Measurements from ENCODE around the gene DNMBP. TPM values are rescaled to one million over a fixed set of nuclear protein-coding genes. Genes with fewer than 3 reads are reported as not detected.
"Not testable (repeated sequence)": the region's sequence is repeated elsewhere in the genome, so short reads cannot be mapped to it uniquely, and the experiment has no call there.

The DNMBP gene
- total and polyA plus RNA-seq, 5 experiments from 2014 or later: 0.59 to 6.5 (median 1.6) TPM

DNA sequence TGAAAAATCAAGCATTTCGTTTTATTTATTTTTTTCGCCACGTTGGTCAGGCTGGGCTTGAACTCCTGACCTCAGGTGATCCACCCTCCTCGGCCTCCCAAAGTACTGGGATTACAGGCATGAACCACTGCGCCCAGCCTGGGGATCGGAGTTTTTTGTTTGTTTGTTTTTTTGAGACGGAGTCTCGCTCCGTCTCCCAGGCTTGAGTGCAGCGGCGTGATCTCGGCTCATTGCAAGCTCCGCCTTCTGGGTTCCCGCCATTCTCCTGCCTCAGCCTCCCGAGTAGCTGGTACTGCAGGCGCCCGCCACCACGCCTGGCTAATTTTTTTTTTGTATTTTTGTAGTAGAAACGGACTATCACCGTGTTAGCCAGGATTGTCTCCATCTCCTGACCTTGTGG is 2.2 kb upstream of the DNMBP start:
- H3K4me3 Mint-ChIP-seq, H3K27me3 Mint-ChIP-seq, ATAC-seq, H3K36me3 Mint-ChIP-seq, H3K9me3 Mint-ChIP-seq, POLR2A ChIA-PET, H3K27ac Mint-ChIP-seq, DNase-seq: not testable (repeated sequence)
- peaks cover 11 to 46% (median 28%) of the 10 kb centered on the region in 4 donors for H3K4me1 Mint-ChIP-seq

DNA sequence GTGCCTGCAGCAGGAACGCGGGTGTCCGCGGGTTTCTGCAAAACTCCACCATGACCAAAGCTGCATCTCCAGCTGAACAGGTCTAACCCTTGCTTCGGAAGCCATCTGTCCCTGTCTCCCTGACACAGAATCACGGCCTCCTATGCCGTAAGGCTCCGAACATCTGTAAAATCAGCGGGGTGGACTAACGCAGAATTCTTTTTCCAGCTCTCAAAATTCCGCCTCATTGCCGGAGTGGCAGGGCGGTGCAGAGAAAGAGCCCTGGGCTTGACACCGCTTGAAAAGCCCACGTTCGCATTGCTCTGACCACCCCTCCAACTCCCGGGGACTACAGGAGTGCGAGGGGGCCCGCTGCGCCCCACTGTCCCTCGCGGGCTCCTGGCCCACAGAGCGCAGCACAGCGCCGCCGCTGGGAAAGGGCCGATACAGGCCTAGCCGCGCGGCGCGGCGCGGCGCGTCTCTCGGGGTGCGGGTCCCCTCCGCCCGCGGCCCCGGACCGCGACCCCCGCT is 409 bp downstream of the DNMBP start:
- Mint-ChIP-seq H3K36me3 (no peaks in the 10 kb centered on the region), H3K9me3 (no peaks in the 10 kb centered on the region), H3K4me3 (peak overlapping the region; percentile 79 to 91 (median 85)), H3K4me1 (peaks cover 13 to 65% (median 42%) of the 10 kb centered on the region in 4 donors), H3K27me3 (no peaks in the 10 kb centered on the region), H3K27ac (peak overlapping the region in 7 of 10 donors; percentile 16 to 68 (median 47))
- ATAC-seq (peak; percentile 84), DNase-seq (no peak)
- POLR2A ChIA-PET: interaction anchor here (1.7 kb wide), 1 partner anchor 163 kb away, joined by 16 read pairs; no protein-coding TSS in a partner anchor

DNA sequence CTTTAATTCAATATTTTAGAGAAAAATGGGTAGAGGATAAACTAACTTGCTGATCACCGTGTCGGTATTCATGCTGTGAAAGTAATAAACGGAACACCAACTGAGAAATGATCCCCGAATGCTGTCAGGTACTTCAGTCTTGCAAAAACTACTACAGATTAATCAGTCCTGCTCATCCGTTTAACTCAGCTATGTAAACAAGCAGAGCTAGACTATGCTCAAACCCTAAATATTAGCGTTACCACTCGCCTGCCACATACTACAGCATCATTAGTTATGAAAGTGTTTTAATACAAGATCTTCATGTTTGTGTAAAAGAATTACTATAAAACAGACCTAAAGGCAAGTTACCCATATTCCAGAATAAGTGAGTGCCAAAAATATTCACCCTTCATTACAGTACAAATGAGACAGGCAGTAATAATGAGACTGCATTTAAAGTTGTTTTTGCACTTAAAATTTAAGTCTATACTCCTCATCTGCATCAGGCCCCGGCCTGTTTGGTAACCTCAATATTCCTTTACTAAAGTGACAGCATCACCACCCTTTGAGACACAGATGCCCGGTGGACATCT is 952 bp downstream of the DNMBP start:
- no peaks in the 10 kb centered on the region for H3K36me3 Mint-ChIP-seq
- peaks cover 13 to 59% (median 42%) of the 10 kb centered on the region in 4 donors for H3K4me1 Mint-ChIP-seq
- peak overlapping the region in 6 of 10 donors; percentile 27 to 68 (median 50) for H3K27ac Mint-ChIP-seq
- ATAC-seq (no peak), DNase-seq (peak in 1 of 10 donors; percentile 1)
- H3K4me3 Mint-ChIP-seq: peak overlapping the region; percentile 79 to 91 (median 85)
- POLR2A ChIA-PET: interaction anchor here (1.7 kb wide), 1 partner anchor 163 kb away, joined by 16 read pairs; no protein-coding TSS in a partner anchor
- H3K9me3 Mint-ChIP-seq: no peaks in the 10 kb centered on the region
- no peaks in the 10 kb centered on the region for H3K27me3 Mint-ChIP-seq

DNA sequence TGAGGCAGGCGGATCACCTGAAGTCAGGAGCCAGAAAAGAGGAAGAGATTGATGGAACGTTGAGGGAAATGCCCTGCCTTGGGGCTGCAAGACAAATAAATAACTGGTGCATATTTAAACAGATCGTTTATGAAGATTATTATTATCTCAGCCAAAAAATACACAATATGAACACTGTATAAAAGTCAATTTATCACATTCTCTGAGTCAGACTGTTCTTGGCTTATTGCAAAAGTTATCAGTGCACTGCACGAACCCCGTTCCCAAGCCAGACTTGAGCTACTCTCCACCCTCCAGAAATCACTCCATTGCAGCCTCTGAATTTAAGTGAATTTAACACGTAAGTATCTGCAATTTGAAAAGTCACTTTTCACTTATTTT is 1.6 kb downstream of the DNMBP start:
- H3K4me3 Mint-ChIP-seq: peak overlapping the region; percentile 34 to 91 (median 75)
- H3K36me3 Mint-ChIP-seq: no peaks in the 10 kb centered on the region
- H3K27ac Mint-ChIP-seq: peak overlapping the region in 3 of 10 donors; percentile 33 to 53 (median 43)
- POLR2A ChIA-PET: no interaction called here
- peaks cover 13 to 56% (median 42%) of the 10 kb centered on the region in 4 donors for H3K4me1 Mint-ChIP-seq
- H3K9me3 Mint-ChIP-seq: no peaks in the 10 kb centered on the region
- DNase-seq (no peak), ATAC-seq (no peak)
- no peaks in the 10 kb centered on the region for H3K27me3 Mint-ChIP-seq

DNA sequence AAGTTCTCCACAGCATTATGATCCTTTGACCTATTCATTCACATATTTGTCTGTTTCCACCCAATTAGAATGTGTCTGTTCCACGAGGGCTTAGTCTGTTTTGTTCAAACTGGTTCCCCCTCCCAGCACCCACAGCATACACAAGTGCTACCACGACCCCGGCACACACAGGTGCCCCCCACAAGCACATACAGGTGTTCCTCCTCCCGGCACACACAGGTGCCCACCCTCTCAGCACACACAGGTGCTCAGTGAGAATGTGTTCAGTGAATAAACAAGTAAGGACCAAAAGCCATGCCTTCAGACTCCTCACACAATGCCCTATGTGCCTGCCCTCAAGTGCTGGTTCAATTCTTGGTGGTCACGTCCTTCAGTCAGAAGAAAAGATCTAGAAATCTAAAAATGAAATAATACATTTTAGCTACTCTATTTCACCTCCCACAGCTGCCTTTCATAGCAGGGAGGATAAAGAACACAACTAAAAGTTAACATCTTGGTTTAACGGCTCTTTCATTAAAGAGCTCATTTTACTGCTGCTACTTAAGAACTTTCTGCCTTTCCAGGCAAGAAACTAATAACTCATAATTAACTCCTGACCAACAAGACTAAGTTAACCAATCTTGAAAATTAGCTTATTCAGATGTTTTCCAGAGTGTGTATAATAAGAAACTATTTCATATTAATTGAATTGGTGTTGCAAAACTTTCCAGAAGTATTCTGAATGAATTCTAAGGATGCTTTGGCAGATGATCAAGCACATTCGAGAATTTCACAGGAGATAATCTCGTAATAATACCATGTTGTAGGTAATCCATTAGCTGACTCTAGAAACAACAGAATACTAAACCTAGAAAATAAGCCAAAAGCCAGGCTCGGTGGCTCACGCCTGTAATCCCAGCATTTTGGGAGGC is 2.3 kb downstream of the DNMBP start:
- Mint-ChIP-seq H3K36me3 (no peaks in the 10 kb centered on the region), H3K9me3 (no peaks in the 10 kb centered on the region), H3K4me3 (peak overlapping the region; percentile 12 to 91 (median 62)), H3K4me1 (peaks cover 13 to 55% (median 42%) of the 10 kb centered on the region in 4 donors), H3K27ac (peak overlapping the region in 6 of 10 donors; percentile 1 to 58 (median 38)), H3K27me3 (no peaks in the 10 kb centered on the region)
- ATAC-seq (no peak), DNase-seq (no peak)
- POLR2A ChIA-PET: no interaction called here

DNA sequence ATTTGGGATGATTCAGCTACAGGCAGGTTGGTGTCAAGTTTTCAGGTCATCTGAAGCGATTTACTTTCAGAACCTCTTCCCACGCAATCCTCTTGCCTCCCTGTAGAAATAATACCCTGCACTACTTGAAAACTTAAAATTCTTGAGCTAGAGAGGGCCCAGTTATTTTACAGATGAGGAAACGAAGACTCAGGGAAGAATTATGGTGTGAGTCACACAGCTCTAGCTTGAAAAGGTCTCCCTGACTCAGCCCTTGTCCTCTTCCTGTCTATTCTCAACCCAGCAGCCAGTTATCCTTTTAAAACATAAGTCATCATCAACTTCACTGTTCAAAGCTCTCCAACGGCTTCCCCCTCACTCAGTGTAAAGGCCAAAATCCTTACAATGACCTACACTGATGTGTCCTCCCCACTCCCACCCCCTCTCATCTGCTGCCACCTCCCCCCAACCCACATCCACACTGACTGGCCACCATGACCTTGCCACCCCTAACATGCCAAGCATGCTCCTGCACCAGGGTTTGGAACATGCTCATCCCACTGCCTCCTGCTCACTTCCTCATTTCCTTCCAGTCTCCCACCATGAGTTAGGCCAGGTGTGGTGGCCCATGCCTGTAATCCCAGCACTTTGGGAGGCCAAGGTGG is 3.4 kb downstream of the DNMBP start:
- H3K4me3 Mint-ChIP-seq: peak overlapping the region in 2 of 10 donors; percentile 4 to 63
- POLR2A ChIA-PET: no interaction called here
- peaks cover 0 to 3% (median 3%) of the 10 kb centered on the region in 3 donors for H3K36me3 Mint-ChIP-seq
- DNase-seq (peak in 1 of 10 donors; percentile 13), ATAC-seq (no peak)
- H3K27ac Mint-ChIP-seq: peak overlapping the region in 3 of 10 donors; percentile 26 to 87 (median 32)
- H3K27me3 Mint-ChIP-seq: no peaks in the 10 kb centered on the region
- H3K4me1 Mint-ChIP-seq: peaks cover 13 to 55% (median 42%) of the 10 kb centered on the region in 4 donors
- H3K9me3 Mint-ChIP-seq: no peaks in the 10 kb centered on the region

DNA sequence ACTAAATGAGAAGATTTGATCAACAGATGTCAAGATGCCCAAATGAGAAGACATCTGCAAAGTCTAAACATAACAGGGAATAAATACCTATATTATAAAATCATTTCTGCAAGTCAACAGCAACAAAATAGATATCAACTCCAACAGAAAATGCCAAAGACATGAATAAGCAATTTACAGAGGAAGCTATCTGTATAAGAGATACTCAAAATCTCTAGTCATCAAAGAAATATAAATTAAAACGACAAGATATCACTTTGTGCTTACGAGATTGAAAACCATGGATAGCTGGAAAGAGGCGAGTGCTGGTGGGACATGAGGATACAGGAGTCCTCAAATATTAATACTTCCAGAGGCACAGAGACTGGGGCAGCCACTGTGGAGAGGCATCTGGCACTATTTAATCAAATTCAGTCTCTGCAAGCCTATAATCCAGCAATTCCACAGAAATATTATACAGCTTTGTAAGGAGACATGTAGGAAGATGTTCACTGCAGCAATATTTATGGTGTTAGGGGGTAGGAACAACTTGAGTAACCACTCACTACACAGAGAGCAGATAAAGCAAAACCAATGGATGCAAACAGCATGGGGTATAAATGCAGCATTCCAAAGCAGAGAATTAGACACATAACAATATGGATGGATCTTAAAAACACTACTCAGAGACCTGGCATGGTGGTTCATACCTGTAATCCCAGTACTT is 4.8 kb downstream of the DNMBP start:
- Mint-ChIP-seq H3K9me3 (no peaks in the 10 kb centered on the region), H3K4me3 (no peak overlapping the region), H3K36me3 (peaks cover 0 to 7% (median 3%) of the 10 kb centered on the region in 3 donors), H3K4me1 (peaks cover 8 to 47% (median 32%) of the 10 kb centered on the region in 4 donors), H3K27me3 (no peaks in the 10 kb centered on the region), H3K27ac (no peak overlapping the region)
- DNase-seq (no peak), ATAC-seq (no peak)
- POLR2A ChIA-PET: no interaction called here

DNA sequence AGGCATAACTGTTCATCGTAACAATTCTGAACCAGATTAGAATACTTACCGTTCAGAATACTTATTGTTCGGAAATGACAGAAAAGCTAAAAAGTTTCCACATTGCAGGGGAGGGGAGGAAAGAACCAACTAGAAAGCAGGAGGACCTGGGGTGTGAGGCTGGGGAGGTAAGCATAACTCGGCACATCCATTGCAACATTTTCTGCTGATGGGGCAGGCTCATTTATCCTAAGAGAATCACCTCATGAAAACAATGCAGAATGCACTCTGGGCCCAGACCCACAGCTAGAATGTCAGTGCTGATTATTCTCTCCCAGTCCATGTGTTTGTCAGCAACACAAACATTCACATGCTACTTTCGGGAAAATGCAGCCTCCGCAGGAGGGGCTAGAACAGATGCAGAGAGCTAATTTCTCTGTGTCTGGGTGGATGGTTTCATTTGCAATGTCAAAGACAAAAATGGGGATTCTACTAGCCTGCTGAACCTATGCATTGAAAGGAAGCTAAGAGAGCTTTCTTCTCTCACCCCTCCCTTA is 9.6 kb downstream of the DNMBP start:
- no peak for DNase-seq
- H3K27me3 Mint-ChIP-seq: no peaks in the 10 kb centered on the region
- no peak for ATAC-seq
- H3K36me3 Mint-ChIP-seq: peaks cover 0 to 9% (median 3%) of the 10 kb centered on the region in 3 donors
- H3K4me1 Mint-ChIP-seq: peaks cover 4 to 26% (median 10%) of the 10 kb centered on the region in 4 donors
- no peak overlapping the region for H3K4me3 Mint-ChIP-seq
- no peak overlapping the region for H3K27ac Mint-ChIP-seq
- POLR2A ChIA-PET: interaction anchor here (0.6 kb wide), 1 partner anchor 572 kb away, joined by 4 read pairs; no protein-coding TSS in a partner anchor
- H3K9me3 Mint-ChIP-seq: no peaks in the 10 kb centered on the region

DNA sequence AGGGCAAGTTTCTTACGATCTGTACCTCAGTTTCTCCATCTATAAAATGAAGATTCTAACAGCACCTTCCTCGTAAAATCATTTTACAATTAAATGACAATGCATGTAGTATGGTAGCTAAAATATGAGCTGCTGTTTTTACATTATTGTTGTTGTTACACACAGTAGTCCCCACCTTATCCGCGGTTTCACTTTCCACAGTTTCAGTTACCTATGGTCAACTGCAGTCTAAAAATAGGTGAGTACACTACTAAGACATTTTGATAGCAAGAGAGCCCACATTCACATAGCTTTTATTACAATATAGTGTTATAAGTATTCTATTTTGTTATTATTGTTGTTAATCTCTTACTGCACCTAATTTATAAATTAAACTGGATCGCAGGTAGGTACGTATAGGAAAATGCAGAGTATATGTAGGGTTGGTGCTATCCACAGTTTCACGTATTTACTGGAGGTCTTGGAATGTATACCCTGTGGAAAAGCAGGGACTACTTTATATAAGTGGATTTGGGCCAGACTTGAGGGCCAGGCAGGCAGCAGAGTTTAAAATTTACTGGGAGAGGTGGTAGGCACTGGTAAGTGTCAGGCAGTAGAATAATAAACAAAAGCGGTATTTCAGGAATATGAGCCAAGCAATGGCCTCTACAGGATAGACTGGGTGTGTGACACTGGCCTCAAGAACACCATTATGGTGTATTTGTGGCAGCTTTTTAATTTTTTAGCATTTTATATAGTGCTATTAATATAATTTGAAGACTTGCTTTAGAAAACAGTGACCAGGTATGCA is 10.2 kb downstream of the DNMBP start:
- Mint-ChIP-seq H3K4me3 (no peak overlapping the region), H3K9me3 (no peaks in the 10 kb centered on the region), H3K27me3 (no peaks in the 10 kb centered on the region), H3K27ac (no peak overlapping the region), H3K4me1 (peaks cover 7 to 28% (median 14%) of the 10 kb centered on the region in 4 donors), H3K36me3 (peaks cover 0 to 9% (median 3%) of the 10 kb centered on the region in 3 donors)
- ATAC-seq (no peak), DNase-seq (no peak)
- POLR2A ChIA-PET: interaction anchor here (0.6 kb wide), 1 partner anchor 571 kb away, joined by 4 read pairs; no protein-coding TSS in a partner anchor

DNA sequence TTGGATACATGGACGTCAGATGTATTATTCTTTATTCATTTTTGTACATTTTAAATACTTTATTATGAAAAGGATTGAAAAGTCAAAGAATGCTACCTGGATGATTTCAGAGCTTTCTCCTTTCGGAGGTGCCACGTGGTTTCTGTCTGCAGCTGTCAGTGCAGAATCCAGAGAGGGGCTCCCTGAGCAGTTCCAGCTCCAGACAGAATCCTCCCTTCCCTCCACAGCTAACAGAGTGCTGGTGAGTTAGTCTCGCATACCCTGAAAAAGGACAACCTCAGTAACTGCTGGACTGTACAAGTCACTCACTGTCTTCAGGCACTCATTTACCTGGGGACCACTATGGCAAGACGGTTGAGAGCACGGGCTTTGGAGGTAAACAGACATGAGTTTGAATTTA is 10.9 kb downstream of the DNMBP start:
- Mint-ChIP-seq H3K9me3 (no peaks in the 10 kb centered on the region), H3K27me3 (no peaks in the 10 kb centered on the region), H3K27ac (no peak overlapping the region), H3K4me1 (peaks cover 11 to 34% (median 21%) of the 10 kb centered on the region in 4 donors), H3K36me3 (peaks cover 0 to 9% (median 3%) of the 10 kb centered on the region in 3 donors), H3K4me3 (no peak overlapping the region)
- DNase-seq (no peak), ATAC-seq (no peak)
- POLR2A ChIA-PET: no interaction called here
